Subcutaneous adipose tissue (tissue), 4 donors: Measurements from ENCODE around the gene GPR15. TPM values are rescaled to one million over a fixed set of nuclear protein-coding genes. Genes with fewer than 3 reads are reported as not detected.

Experiments
- total RNA-seq, 4 donors: library from RNA; depleted of rRNA; stranded (reverse); fragments of >200 nt; gene quantifications; one replicate each; pipeline ENCODE4 v1.1.0, GENCODE V29; 2016
- TF ChIP-seq, protein P1 (sequence below): fragments of 450-650 bp; IDR thresholded peaks from one replicate; pipeline ENCODE4 v1.5.1; 2016; ENCODE audit warnings: low read depth, mild to moderate bottlenecking, control low read depth, antibody characterized with exemption, moderate library complexity

GPR15 gene
- total RNA-seq, 4 donors from 2014 or later: 1.3 TPM; not detected in 3

DNA sequence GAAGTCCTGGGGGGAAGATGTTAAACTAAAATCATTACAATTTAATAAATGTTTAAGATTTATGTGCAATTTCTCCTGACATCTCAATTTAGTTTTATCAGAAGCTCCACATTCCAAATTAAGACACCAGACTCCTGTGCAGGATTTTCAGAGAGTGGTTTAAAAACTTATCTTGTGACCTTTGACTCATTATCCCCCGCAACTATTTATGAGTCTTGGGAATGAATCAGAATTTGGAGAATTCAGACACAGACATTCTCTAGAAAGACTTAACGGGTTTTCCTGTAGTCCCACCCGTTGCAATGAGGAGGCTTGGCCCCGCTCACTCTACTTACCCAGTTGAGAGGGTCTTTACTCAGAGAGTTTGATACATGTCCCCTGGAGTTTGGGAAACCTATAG is 27.2 kb upstream of the GPR15 start:
- TF ChIP-seq, protein P1, sequence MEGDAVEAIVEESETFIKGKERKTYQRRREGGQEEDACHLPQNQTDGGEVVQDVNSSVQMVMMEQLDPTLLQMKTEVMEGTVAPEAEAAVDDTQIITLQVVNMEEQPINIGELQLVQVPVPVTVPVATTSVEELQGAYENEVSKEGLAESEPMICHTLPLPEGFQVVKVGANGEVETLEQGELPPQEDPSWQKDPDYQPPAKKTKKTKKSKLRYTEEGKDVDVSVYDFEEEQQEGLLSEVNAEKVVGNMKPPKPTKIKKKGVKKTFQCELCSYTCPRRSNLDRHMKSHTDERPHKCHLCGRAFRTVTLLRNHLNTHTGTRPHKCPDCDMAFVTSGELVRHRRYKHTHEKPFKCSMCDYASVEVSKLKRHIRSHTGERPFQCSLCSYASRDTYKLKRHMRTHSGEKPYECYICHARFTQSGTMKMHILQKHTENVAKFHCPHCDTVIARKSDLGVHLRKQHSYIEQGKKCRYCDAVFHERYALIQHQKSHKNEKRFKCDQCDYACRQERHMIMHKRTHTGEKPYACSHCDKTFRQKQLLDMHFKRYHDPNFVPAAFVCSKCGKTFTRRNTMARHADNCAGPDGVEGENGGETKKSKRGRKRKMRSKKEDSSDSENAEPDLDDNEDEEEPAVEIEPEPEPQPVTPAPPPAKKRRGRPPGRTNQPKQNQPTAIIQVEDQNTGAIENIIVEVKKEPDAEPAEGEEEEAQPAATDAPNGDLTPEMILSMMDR: no peak

DNA sequence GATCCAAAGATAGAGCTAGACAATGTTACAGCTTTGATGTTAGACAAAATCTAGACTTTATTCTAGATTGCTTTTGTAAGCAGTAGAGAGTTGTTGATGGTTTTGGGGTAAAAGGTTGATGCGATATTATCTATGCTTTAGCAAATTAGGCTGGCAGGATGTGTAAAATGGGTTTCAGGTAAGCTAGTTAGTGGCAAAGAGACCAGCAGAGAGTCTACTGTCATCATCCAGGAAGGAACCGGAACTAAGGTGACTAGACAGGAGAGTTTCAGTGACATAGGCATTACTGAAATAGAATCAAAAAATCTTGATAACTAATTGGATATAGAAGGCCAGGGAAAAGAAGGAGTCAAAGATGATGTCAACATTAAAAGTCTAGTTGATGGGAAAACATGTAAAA is 23.2 kb upstream of the GPR15 start:
- TF ChIP-seq, protein P1: no peak

DNA sequence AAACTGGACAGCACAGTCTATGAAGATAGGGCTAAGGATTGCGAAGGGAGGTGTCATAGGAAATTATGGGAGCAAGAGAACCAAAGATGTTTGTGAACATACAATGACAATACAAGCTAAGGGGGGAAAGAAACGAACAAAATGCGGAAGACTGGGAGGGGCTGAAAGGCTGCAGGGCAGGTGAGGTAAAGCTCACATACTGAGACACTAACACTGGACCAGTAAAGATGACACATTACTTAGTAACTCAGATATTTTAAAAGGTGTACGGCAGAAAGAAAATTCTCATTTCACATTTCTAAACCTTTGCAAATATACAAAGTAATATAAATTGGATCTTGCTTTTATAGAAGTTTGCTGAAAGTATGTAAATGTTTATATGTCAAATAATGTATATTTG is 19.2 kb upstream of the GPR15 start:
- TF ChIP-seq, protein P1: no peak

DNA sequence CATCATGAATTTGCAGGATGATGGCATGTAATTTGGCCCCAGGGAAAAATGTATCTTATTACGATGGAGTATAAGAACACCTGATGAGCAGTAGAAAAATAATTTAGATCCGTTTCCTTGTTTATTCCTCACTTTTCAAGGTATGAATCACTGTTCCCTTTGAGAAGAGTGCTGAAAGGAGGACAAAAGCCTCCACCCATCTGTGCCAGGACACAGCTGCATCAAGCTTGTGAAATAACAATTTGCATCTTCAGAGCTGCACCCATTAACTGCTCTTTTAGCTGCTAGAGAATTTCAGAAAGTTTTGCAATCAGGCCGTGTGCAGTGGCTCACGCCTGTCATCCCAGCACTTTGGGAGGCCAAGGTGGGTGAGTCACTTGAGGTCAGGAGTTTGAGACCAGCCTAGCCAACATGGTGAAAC is 18.7 kb upstream of the GPR15 start:
- TF ChIP-seq, protein P1: no peak

DNA sequence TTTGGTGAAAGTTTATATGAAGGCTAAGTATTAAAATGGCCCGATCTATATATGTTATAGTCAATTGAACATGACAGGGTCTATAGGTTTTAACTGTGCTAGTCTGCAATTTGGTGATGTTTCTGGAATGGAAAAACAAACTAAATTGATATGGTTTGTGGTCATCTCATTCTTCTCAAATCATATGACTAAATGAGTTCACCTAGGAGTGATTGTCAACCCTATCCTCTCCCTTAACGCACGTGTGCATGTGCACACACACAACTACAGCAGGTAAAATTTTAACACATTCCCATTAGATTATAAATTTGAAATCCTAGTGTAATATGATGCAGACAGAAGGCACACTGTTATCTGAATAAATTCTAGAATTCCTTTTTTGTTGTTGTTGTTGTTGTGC is 18.0 kb upstream of the GPR15 start:
- TF ChIP-seq, protein P1: no peak

DNA sequence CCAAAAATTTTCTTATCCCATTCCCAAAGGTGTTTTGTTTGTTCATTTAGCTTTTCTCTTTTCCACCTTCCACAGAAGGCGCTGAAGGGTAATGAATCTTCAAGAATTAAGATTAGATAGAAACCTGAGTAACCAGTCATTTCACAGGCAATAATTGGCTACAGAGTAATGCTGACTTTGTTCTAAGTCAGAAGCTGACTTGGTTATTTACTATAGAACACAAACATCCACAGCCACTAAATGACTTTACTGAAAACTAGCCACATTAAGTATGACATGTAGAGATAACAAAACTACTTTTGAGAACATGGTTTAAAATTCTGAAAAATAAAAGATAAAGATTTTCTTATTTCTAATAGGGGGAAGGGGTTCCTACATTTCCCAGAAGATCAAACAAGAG is 16.8 kb upstream of the GPR15 start:
- TF ChIP-seq, protein P1: no peak

DNA sequence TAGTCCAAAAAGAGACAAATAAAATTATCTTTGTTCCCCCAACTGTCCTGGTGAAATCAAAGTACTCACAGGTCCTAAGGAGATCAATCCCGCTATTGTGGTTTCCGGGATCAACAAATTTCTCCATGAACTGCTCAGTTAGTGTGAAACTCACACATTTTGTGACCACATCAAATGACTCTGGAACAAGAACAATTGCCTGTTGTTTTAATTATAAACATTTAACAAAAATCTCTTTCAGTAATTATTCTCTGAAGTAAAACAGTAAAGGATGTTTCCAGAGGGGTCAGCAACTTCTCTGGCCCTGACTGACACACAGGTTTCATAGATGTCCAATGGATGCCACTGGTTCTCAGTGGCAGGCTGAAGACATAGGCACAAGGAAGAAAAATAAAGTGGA is 13.0 kb upstream of the GPR15 start:
- TF ChIP-seq, protein P1: no peak
